ENCODE results near the gene NPAS3. TPM values are rescaled to one million over a fixed set of nuclear protein-coding genes. Genes with fewer than 3 reads are reported as not detected.

The NPAS3 gene
- total and polyA plus RNA-seq, 2 donors (not counting 3 experiments of a cell fraction or from before 2014, with no cell fraction given) = 0.10 to 0.13 TPM

DNA sequence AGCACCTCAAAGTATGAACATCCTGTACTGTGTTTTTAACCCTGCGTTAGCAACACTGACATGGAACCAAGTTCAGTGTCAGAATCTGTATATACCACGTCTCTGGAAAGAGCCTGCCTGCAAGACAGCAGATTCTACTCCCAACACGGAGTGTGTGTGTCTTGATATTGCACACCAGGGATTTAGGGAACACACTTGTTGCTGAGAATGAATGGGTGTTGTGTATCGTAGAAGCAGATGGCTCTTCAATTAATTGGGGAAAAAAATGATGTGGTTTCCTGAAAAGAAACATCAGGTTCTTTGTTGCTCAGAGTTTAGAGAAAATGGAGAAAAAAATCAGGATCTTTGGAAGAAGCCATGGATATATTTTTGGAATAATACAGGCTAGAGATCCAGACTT lies 841.4 kb downstream of the NPAS3 start:
- no peaks in the 10 kb centered on the region for H3K9me1 ChIP-seq (replicated peaks; ENCODE audit: control insufficient read depth, extremely low read depth, insufficient read depth, low read length)
- dilution Hi-C loops (cut with MboI; ENCODE audit: extremely low pct_ligation_motif_present, low sequenced_read_pairs) (loop anchor here (25.0 kb wide), 2 partner anchors 118 to 318 kb away; no protein-coding TSS in a partner anchor), intact Hi-C loops (cut with micrococcal nuclease) (no loop called here)
- H3K4me3 ChIP-seq (replicated peaks in 1 of 3; ENCODE audit: insufficient read depth in 1 of 3, low read depth in 1 of 3, low read length in 3 of 3) = no peak overlapping the region
- H3K79me2 ChIP-seq (ENCODE audit: control insufficient read depth, insufficient read depth, low read length) = no peaks in the 10 kb centered on the region
- no peaks in the 10 kb centered on the region for H3K27me3 ChIP-seq (ENCODE audit: control insufficient read depth in 2 of 2, insufficient read depth in 2 of 2, low read length in 2 of 2)
- no TSS peak for BruUV-seq (replicated peaks)
- H4K20me1 ChIP-seq (replicated peaks; ENCODE audit: control insufficient read depth, extremely low read depth, insufficient read depth, low read length) = no peaks in the 10 kb centered on the region
- TF ChIP-seq EZH2 (IDR thresholded peaks at IDR 0.05; ENCODE audit: borderline replicate concordance, low read depth, low read length, severe bottlenecking) = no peak
- H3K27ac ChIP-seq (ENCODE audit: insufficient read depth, low read depth, low read length) = no peak overlapping the region
- FAIRE-seq (no peak), DNase-seq (ENCODE audit: low read depth, low spot score) (no peak)
- ChIA-PET CTCF (interaction anchor here (1.8 kb wide), 1 partner anchor 13 kb away, joined by 6 read pairs; no protein-coding TSS in a partner anchor), POLR2A (no interaction called here)
- H3K9ac ChIP-seq (replicated peaks; ENCODE audit: extremely low read depth, insufficient read depth, low read length) = no peak overlapping the region
- no peaks in the 10 kb centered on the region for H3K9me3 ChIP-seq (replicated peaks; ENCODE audit: control insufficient read depth, insufficient read depth, low read length)
- H2AFZ ChIP-seq (ENCODE audit: low read depth, low read length) = no peak overlapping the region
- no peaks in the 10 kb centered on the region for H3K4me1 ChIP-seq (ENCODE audit: control insufficient read depth, extremely low read depth, insufficient read depth, low read length)
- H3K36me3 ChIP-seq (ENCODE audit: control insufficient read depth in 2 of 2, extremely low read depth in 1 of 2, insufficient read depth in 2 of 2, low read length in 2 of 2) = no peaks in the 10 kb centered on the region
- H3K4me2 ChIP-seq (ENCODE audit: insufficient read depth, low read length) = no peak overlapping the region

DNA sequence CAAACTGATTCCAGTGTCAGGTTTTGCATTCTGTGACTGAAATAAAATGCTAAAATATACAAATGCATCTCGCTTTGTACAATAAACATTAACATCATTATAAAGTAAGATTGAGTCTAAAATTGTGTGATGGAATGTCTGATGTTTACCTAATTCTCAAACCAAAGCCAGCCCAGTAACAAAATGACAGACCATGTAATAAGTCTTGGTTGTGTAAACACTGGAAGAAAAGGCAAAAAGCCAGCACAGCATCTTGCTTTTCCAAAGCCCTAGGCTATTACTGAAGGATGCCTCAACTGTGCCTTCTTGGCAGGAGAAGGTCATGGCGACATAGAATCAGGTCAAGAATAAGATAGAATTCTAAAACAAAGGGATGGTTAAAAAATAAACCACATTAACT lies 842.6 kb downstream of the NPAS3 start:
- H3K27ac ChIP-seq (ENCODE audit: insufficient read depth, low read depth, low read length) = no peak overlapping the region
- FAIRE-seq = no peak
- H3K27me3 ChIP-seq (ENCODE audit: control insufficient read depth in 2 of 2, insufficient read depth in 2 of 2, low read length in 2 of 2) = no peaks in the 10 kb centered on the region
- H3K79me2 ChIP-seq (ENCODE audit: control insufficient read depth, insufficient read depth, low read length) = no peaks in the 10 kb centered on the region
- no peaks in the 10 kb centered on the region for H3K9me3 ChIP-seq (replicated peaks; ENCODE audit: control insufficient read depth, insufficient read depth, low read length)
- DNase-seq (ENCODE audit: low read depth, low spot score) = no peak
- H3K9ac ChIP-seq (replicated peaks; ENCODE audit: extremely low read depth, insufficient read depth, low read length) = no peak overlapping the region
- no peaks in the 10 kb centered on the region for H3K36me3 ChIP-seq (ENCODE audit: control insufficient read depth in 2 of 2, extremely low read depth in 1 of 2, insufficient read depth in 2 of 2, low read length in 2 of 2)
- dilution Hi-C loops (cut with MboI; ENCODE audit: extremely low pct_ligation_motif_present, low sequenced_read_pairs) (loop anchor here (25.0 kb wide), 2 partner anchors 119 to 319 kb away; no protein-coding TSS in a partner anchor), intact Hi-C loops (cut with micrococcal nuclease) (no loop called here)
- POLR2A ChIA-PET = no interaction called here
- no peak for TF ChIP-seq EZH2 (IDR thresholded peaks at IDR 0.05; ENCODE audit: borderline replicate concordance, low read depth, low read length, severe bottlenecking)
- TF ChIP-seq MYC (IDR thresholded peaks at IDR 0.05; ENCODE audit: low read depth, low read length) = no peak
- no peak for TF ChIP-seq GATA2 (IDR thresholded peaks at IDR 0.05; ENCODE audit: insufficient read depth, insufficient read length, low read depth, low read length)
- TF ChIP-seq JUN (IDR thresholded peaks at IDR 0.05; ENCODE audit: borderline replicate concordance, insufficient read depth, insufficient read length, low read depth) = no peak
- TF ChIP-seq, protein P1, sequence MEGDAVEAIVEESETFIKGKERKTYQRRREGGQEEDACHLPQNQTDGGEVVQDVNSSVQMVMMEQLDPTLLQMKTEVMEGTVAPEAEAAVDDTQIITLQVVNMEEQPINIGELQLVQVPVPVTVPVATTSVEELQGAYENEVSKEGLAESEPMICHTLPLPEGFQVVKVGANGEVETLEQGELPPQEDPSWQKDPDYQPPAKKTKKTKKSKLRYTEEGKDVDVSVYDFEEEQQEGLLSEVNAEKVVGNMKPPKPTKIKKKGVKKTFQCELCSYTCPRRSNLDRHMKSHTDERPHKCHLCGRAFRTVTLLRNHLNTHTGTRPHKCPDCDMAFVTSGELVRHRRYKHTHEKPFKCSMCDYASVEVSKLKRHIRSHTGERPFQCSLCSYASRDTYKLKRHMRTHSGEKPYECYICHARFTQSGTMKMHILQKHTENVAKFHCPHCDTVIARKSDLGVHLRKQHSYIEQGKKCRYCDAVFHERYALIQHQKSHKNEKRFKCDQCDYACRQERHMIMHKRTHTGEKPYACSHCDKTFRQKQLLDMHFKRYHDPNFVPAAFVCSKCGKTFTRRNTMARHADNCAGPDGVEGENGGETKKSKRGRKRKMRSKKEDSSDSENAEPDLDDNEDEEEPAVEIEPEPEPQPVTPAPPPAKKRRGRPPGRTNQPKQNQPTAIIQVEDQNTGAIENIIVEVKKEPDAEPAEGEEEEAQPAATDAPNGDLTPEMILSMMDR (IDR thresholded peaks at IDR 0.05; ENCODE audit: extremely low read depth in 1 of 2, insufficient read depth in 1 of 2, low read depth in 1 of 2, low read length in 2 of 2) = no peak
- no peak for TF ChIP-seq POLR2AphosphoS5 (IDR thresholded peaks at IDR 0.05; ENCODE audit: insufficient read depth, low read depth, low read length)
- no peak for TF ChIP-seq POLR2A (IDR thresholded peaks at IDR 0.05; ENCODE audit: low read depth, low read length)
- TF ChIP-seq, protein P2, sequence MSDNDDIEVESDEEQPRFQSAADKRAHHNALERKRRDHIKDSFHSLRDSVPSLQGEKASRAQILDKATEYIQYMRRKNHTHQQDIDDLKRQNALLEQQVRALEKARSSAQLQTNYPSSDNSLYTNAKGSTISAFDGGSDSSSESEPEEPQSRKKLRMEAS (IDR thresholded peaks at IDR 0.05; ENCODE audit: insufficient read depth, insufficient read length) = no peak
- TF ChIP-seq FOS (IDR thresholded peaks at IDR 0.05; ENCODE audit: borderline replicate concordance, insufficient read depth, low read length) = no peak
- H2AFZ ChIP-seq (ENCODE audit: low read depth, low read length) = no peak overlapping the region
- CTCF ChIA-PET = interaction anchor here (1.2 kb wide), 1 partner anchor 9 kb away, joined by 3 read pairs; no protein-coding TSS in a partner anchor
- H4K20me1 ChIP-seq (replicated peaks; ENCODE audit: control insufficient read depth, extremely low read depth, insufficient read depth, low read length) = no peaks in the 10 kb centered on the region
- H3K9me1 ChIP-seq (replicated peaks; ENCODE audit: control insufficient read depth, extremely low read depth, insufficient read depth, low read length) = no peaks in the 10 kb centered on the region
- BruUV-seq (replicated peaks) = no TSS peak
- H3K4me2 ChIP-seq (ENCODE audit: insufficient read depth, low read length) = no peak overlapping the region
- H3K4me1 ChIP-seq (ENCODE audit: control insufficient read depth, extremely low read depth, insufficient read depth, low read length) = no peaks in the 10 kb centered on the region
- H3K4me3 ChIP-seq (replicated peaks in 1 of 3; ENCODE audit: insufficient read depth in 1 of 3, low read depth in 1 of 3, low read length in 3 of 3) = no peak overlapping the region

Data from endothelial cell of umbilical vein (primary cell).